ENCODE measurements around the gene TRPM3. TPM values are rescaled to one million over a fixed set of nuclear protein-coding genes. Genes with fewer than 3 reads are reported as not detected.
"Not testable (repeated sequence)": the region's sequence is repeated elsewhere in the genome, so short reads cannot be mapped to it uniquely, and the experiment has no call there.

Gene TRPM3
- total RNA-seq, 4 donors from 2014 or later, result 0.11 to 1.3 (median 0.21) TPM

GRCh38 chr9:70975821-70976220 lies 145.6 kb downstream of the TRPM3 start:
- no peaks in the 10 kb centered on the region for H3K36me3 ChIP-seq
- DNase-seq (ENCODE audit: low spot score in 2 of 2), result no peak
- TF ChIP-seq POLR2A (IDR thresholded peaks at IDR 0.05) (no peak), POLR2AphosphoS5 (IDR thresholded peaks at IDR 0.05) (no peak), CTCF (IDR thresholded peaks at IDR 0.05) (no peak), EP300 (IDR thresholded peaks at IDR 0.05) (no peak)
- no peak overlapping the region for H3K27ac ChIP-seq
- no peak overlapping the region for H3K4me3 ChIP-seq
- no peaks in the 10 kb centered on the region for H3K27me3 ChIP-seq
- H3K4me1 ChIP-seq, result no peaks in the 10 kb centered on the region
- WGBS, result 85% methylated on average over 5 of the region's 5 CpGs
- no peaks in the 10 kb centered on the region for H3K9me3 ChIP-seq

- no peaks in the 10 kb centered on the region for H3K27me3 ChIP-seq
- no peaks in the 10 kb centered on the region for H3K36me3 ChIP-seq
- H3K9me3 ChIP-seq, result no peaks in the 10 kb centered on the region
- no peaks in the 10 kb centered on the region for H3K4me1 ChIP-seq
- no peak for DNase-seq (ENCODE audit: low spot score in 2 of 2)
- TF ChIP-seq CTCF (IDR thresholded peaks at IDR 0.05), result no peak
- TF ChIP-seq EP300 (IDR thresholded peaks at IDR 0.05), result no peak
- TF ChIP-seq POLR2A (IDR thresholded peaks at IDR 0.05), result no peak
- TF ChIP-seq POLR2AphosphoS5 (IDR thresholded peaks at IDR 0.05), result no peak
- WGBS, result 70% methylated on average over 1 of the region's 1 CpG
- no peak overlapping the region for H3K27ac ChIP-seq
- no peak overlapping the region for H3K4me3 ChIP-seq
Measured at GRCh38 chr9:70971723-70972122, 149.7 kb downstream of the TRPM3 start.

- not testable (repeated sequence) for H3K27ac ChIP-seq; H3K36me3 ChIP-seq; H3K27me3 ChIP-seq; H3K4me3 ChIP-seq; H3K9me3 ChIP-seq; H3K4me1 ChIP-seq; DNase-seq (ENCODE audit: low spot score in 2 of 2)
- WGBS, result 91% methylated on average over 3 of the region's 3 CpGs
Measured at GRCh38 chr9:70966380-70966779, 155.0 kb downstream of the TRPM3 start.

GRCh38 chr9:70964861-70965260 lies 156.6 kb downstream of the TRPM3 start:
- TF ChIP-seq EP300 (IDR thresholded peaks at IDR 0.05) (no peak), POLR2A (IDR thresholded peaks at IDR 0.05) (no peak), POLR2AphosphoS5 (IDR thresholded peaks at IDR 0.05) (no peak)
- H3K36me3 ChIP-seq, result no peaks in the 10 kb centered on the region
- no peaks in the 10 kb centered on the region for H3K4me1 ChIP-seq
- H3K27me3 ChIP-seq, result no peaks in the 10 kb centered on the region
- no peak for DNase-seq (ENCODE audit: low spot score in 2 of 2)
- no peaks in the 10 kb centered on the region for H3K9me3 ChIP-seq
- H3K4me3 ChIP-seq, result no peak overlapping the region
- no peak overlapping the region for H3K27ac ChIP-seq

GRCh38 chr9:70963554-70963953 lies 157.9 kb downstream of the TRPM3 start:
- H3K9me3 ChIP-seq, result no peaks in the 10 kb centered on the region
- WGBS, result 68% methylated on average over 3 of the region's 3 CpGs
- no peak for DNase-seq (ENCODE audit: low spot score in 2 of 2)
- no peaks in the 10 kb centered on the region for H3K27me3 ChIP-seq
- no peak overlapping the region for H3K27ac ChIP-seq
- no peaks in the 10 kb centered on the region for H3K4me1 ChIP-seq
- H3K4me3 ChIP-seq, result no peak overlapping the region
- TF ChIP-seq EP300 (IDR thresholded peaks at IDR 0.05) (no peak), CTCF (IDR thresholded peaks at IDR 0.05) (no peak)
- no peaks in the 10 kb centered on the region for H3K36me3 ChIP-seq

GRCh38 chr9:70962761-70963440 lies 158.5 kb downstream of the TRPM3 start:
- TF ChIP-seq POLR2A (IDR thresholded peaks at IDR 0.05), result no peak
- TF ChIP-seq EP300 (IDR thresholded peaks at IDR 0.05), result no peak
- no peak for TF ChIP-seq CTCF (IDR thresholded peaks at IDR 0.05)
- TF ChIP-seq POLR2AphosphoS5 (IDR thresholded peaks at IDR 0.05), result no peak
- H3K36me3 ChIP-seq, result no peaks in the 10 kb centered on the region
- no peak overlapping the region for H3K4me3 ChIP-seq
- WGBS, result 61% methylated on average over 4 of the region's 4 CpGs
- H3K27me3 ChIP-seq, result no peaks in the 10 kb centered on the region
- H3K9me3 ChIP-seq, result no peaks in the 10 kb centered on the region
- DNase-seq (ENCODE audit: low spot score in 2 of 2), result no peak
- no peak overlapping the region for H3K27ac ChIP-seq
- no peaks in the 10 kb centered on the region for H3K4me1 ChIP-seq
